HG03064 (cell line): ENCODE results near the gene TUBA3E.
"Not testable (repeated sequence)": the region's sequence is repeated elsewhere in the genome, so short reads cannot be mapped to it uniquely, and the experiment has no call there.

Source experiments
- ATAC-seq: cut with Tn5 transposase; IDR thresholded peaks from one replicate; pipeline ENCODE4 v1.9.1; 2021; ENCODE audit warnings: low read depth; ENCODE audit not compliant: unreplicated experiment

TUBA3E gene

DNA sequence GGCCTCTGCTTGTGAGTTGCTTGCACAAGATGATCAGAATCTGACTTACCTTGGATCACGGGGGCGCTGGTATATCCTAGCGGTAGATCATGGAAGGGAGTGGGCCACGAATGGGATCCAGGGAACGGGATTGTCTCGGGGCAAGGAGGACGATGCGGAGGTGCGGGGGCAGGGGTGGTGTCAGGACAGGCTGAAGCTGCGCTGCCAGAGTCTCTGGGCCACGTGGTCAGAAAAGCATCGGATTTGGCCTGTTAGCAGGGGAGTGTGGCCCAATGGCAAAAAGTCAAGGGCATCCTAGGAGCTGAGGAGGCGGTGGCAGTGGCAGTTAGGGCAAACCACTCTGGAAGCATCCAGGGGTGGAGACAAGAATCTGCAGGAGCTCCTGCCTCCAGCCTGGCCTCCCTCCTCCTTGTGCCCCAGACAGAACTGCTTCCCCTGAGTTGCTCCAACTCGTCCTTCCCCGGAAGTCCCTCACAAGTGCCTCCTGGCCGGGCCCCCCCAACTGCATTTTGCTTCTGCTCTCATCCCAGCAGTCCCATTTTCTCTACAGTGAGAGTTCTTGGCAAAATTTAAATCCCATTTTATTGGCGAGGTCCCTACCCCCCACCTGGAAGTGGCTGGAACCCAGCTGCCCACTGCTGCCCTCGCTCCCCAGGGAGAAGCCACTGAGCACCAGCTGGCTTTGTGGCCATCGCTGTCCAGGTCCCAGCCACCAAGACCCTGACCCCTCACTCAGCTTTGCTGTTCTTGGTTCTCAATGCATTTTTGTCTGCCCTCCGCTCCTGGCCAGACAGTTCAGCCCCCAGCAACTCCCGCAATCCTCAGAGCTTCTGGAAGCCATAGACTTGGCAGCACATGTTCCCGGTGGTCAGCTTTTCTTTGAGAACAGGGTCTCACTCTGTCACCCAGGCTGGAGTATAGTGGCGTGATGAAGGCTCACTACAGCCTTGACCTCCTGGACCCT is 47.8 kb downstream of the TUBA3E start:
- no peak for ATAC-seq

- ATAC-seq = not testable (repeated sequence)
These were observed 49.7 kb downstream of the TUBA3E start for GRCh38 chr2:130148515-130148914.

- ATAC-seq = peak; percentile 87
These were observed 53.2 kb downstream of the TUBA3E start, which contains the start of gene CCDC74B for GRCh38 chr2:130145006-130145414. Gene CCDC74B, minus strand, starts transcription at chr2:130145112. Its CDS starts 116 bp downstream, at chr2:130144996.

DNA sequence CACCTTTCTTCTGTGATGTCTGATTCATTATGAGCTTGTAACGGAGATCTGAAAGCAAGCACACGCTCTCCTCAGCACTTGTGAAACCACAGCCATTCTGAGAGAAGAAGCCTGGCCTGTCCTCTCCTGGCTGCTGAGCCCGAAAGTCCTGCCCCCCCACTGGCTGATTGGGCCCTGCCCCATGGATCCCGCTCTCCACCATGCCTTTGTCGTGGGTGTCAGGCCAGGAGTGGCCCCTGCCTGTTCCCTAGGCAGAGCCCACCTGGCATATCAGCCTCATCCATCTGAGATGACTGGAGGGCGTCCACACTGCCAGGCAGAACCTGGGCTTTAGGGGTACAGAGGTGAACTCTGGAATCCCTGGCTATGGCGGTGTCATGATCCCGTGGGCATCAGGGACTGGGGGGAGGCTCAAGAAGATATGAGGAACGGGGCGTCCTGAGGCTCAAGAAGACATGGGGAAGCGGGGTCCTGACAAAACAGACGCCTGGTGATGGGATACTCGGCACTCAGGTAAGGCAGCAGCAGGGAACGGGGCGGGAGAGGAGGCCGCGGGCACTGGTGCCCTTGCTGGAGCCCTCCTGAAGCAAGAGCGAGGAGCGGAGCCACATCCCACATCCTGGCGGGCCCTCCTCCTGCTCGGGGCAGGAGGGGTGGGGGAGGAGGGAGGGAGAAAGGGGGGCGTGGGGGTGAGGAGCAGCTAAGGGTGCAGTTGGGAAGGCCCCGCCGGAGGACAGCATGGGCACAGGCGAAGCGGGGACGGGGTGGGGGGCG is 54.8 kb downstream of the TUBA3E start:
- ATAC-seq = not testable (repeated sequence)

- not testable (repeated sequence) for ATAC-seq
These were observed 55.6 kb downstream of the TUBA3E start for GRCh38 chr2:130142396-130143265.
